MM.1S (cell line): ENCODE data around the gene AATK.

Experiments used
- CTCF ChIP-seq: fragments of 300-600 bp; sonication (generic); IDR thresholded peaks from 2 replicates; pipeline ENCODE4 v1.5.1; 2016; ENCODE audit warnings: antibody characterized with exemption, low read length, mixed read lengths
- EZH2phosphoT487 ChIP-seq: fragments of 300-600 bp; sonication (generic); IDR thresholded peaks from 2 replicates; pipeline ENCODE4 v1.6.1; 2018; ENCODE audit warnings: antibody characterized with exemption, low read length

GRCh38 chr17:81163703-81164370 is 2.2 kb downstream of the AATK start:
- no peak for TF ChIP-seq CTCF
- TF ChIP-seq EZH2phosphoT487, result no peak
